ENCODE measurements around the gene DHX15.

DNA sequence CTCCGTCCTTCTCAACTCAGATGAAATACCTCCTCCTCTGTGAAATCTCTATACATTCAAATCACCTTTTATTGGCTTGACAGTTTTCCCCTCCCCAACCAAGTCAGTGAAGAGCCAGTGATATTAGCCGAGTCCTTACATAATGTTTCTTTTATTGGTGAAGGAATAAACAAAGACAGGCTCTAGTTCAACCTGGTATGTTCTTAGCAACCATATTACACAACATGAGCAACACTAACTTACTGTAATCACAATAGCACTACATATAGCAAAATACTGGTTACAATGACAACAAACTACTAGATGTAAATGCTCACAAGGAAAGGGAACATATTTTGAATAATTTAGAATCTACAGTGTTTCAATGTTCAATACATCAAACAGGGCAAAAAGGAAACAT lies 19.9 kb downstream of the DHX15 start:
- TF ChIP-seq, protein P1, sequence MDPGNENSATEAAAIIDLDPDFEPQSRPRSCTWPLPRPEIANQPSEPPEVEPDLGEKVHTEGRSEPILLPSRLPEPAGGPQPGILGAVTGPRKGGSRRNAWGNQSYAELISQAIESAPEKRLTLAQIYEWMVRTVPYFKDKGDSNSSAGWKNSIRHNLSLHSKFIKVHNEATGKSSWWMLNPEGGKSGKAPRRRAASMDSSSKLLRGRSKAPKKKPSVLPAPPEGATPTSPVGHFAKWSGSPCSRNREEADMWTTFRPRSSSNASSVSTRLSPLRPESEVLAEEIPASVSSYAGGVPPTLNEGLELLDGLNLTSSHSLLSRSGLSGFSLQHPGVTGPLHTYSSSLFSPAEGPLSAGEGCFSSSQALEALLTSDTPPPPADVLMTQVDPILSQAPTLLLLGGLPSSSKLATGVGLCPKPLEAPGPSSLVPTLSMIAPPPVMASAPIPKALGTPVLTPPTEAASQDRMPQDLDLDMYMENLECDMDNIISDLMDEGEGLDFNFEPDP (CRISPR knock-in tag; IDR thresholded peaks at IDR 0.05) = no peak
- TF ChIP-seq, protein P2, sequence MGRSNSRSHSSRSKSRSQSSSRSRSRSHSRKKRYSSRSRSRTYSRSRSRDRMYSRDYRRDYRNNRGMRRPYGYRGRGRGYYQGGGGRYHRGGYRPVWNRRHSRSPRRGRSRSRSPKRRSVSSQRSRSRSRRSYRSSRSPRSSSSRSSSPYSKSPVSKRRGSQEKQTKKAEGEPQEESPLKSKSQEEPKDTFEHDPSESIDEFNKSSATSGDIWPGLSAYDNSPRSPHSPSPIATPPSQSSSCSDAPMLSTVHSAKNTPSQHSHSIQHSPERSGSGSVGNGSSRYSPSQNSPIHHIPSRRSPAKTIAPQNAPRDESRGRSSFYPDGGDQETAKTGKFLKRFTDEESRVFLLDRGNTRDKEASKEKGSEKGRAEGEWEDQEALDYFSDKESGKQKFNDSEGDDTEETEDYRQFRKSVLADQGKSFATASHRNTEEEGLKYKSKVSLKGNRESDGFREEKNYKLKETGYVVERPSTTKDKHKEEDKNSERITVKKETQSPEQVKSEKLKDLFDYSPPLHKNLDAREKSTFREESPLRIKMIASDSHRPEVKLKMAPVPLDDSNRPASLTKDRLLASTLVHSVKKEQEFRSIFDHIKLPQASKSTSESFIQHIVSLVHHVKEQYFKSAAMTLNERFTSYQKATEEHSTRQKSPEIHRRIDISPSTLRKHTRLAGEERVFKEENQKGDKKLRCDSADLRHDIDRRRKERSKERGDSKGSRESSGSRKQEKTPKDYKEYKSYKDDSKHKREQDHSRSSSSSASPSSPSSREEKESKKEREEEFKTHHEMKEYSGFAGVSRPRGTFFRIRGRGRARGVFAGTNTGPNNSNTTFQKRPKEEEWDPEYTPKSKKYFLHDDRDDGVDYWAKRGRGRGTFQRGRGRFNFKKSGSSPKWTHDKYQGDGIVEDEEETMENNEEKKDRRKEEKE (IDR thresholded peaks at IDR 0.05; ENCODE audit: borderline replicate concordance in 1 of 2, control insufficient read depth in 1 of 2, low read depth in 2 of 2, low read length in 1 of 2) = no peak
- TF ChIP-seq BMI1 (IDR thresholded peaks at IDR 0.05; ENCODE audit: low read length) (no peak), EZH2 (IDR thresholded peaks at IDR 0.05; ENCODE audit: borderline replicate concordance, low read depth, low read length) (no peak), CAMTA2 (CRISPR knock-in tag; conservative IDR thresholded peaks at IDR 0.05) (no peak), CHD4 (IDR thresholded peaks at IDR 0.05; ENCODE audit: insufficient read depth, insufficient replicate concordance, low read depth, low read length, poor library complexity, severe bottlenecking) (no peak), SAFB2 (IDR thresholded peaks at IDR 0.05; ENCODE audit: borderline replicate concordance, low read depth, low read length, severe bottlenecking) (no peak), SP1 (CRISPR knock-in tag; IDR thresholded peaks at IDR 0.05) (no peak), L3MBTL2 (IDR thresholded peaks at IDR 0.05) (no peak), SNIP1 (IDR thresholded peaks at IDR 0.05; ENCODE audit: low read depth) (no peak), MXI1 (IDR thresholded peaks at IDR 0.05; ENCODE audit: low read depth, low read length) (no peak)
- TF ChIP-seq, protein P3, sequence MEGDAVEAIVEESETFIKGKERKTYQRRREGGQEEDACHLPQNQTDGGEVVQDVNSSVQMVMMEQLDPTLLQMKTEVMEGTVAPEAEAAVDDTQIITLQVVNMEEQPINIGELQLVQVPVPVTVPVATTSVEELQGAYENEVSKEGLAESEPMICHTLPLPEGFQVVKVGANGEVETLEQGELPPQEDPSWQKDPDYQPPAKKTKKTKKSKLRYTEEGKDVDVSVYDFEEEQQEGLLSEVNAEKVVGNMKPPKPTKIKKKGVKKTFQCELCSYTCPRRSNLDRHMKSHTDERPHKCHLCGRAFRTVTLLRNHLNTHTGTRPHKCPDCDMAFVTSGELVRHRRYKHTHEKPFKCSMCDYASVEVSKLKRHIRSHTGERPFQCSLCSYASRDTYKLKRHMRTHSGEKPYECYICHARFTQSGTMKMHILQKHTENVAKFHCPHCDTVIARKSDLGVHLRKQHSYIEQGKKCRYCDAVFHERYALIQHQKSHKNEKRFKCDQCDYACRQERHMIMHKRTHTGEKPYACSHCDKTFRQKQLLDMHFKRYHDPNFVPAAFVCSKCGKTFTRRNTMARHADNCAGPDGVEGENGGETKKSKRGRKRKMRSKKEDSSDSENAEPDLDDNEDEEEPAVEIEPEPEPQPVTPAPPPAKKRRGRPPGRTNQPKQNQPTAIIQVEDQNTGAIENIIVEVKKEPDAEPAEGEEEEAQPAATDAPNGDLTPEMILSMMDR (IDR thresholded peaks at IDR 0.05 in 2 of 3, conservative IDR thresholded peaks at IDR 0.05 in 1 of 3; ENCODE audit: insufficient read depth in 2 of 3, low read depth in 1 of 3, low read length in 3 of 3) = no peak

Measured in K562 (cell line).